Neutrophil (primary cell): Measurements from ENCODE around the gene TEAD1.

ENCODE experiments used
- H3K27ac ChIP-seq: fragments of 200-600 bp; sonication (generic); 2 replicates; pipeline ENCODE4 v1.5.1; 2016; ENCODE audit warnings: mild to moderate bottlenecking, moderate library complexity
- H3K27me3 ChIP-seq: fragments of 200-600 bp; sonication (generic); 2 replicates; pipeline ENCODE4 v1.6.0; 2016; ENCODE audit warnings: mild to moderate bottlenecking
- H3K36me3 ChIP-seq: fragments of 200-600 bp; sonication (generic); 2 replicates; pipeline ENCODE4 v1.5.1; 2017
- H3K4me1 ChIP-seq, 2 experiments: fragments of 200-600 bp in 1 of 2; sonication (generic) in 1 of 2; 1 replicate in 1 of 2; 2 replicates in 1 of 2; pipeline versions ENCODE4 v1.5.1 to v1.6.1; 2013 to 2016; ENCODE audit warnings: low read depth in 1 of 2, low read length in 1 of 2, mild to moderate bottlenecking in 1 of 2, moderate library complexity in 1 of 2; ENCODE audit not compliant: control insufficient read depth in 1 of 2, insufficient read depth in 1 of 2
- H3K4me3 ChIP-seq, 2 experiments: fragments of 200-600 bp in 1 of 2; sonication (generic) in 1 of 2; 1 replicate in 1 of 2; 2 replicates in 1 of 2; pipeline ENCODE4 v1.5.1; 2013 to 2016; ENCODE audit warnings: low read depth in 1 of 2, low read length in 1 of 2, mild to moderate bottlenecking in 1 of 2, moderate library complexity in 1 of 2
- H3K9me3 ChIP-seq: fragments of 200-600 bp; sonication (generic); 2 replicates; pipeline ENCODE4 v1.5.1; 2016
- TF ChIP-seq, protein P1 (sequence below): fragments of 200-600 bp; sonication (generic); IDR thresholded peaks from 2 replicates; pipeline ENCODE4 v1.5.1; 2016; ENCODE audit warnings: antibody characterized with exemption

TEAD1 gene

DNA sequence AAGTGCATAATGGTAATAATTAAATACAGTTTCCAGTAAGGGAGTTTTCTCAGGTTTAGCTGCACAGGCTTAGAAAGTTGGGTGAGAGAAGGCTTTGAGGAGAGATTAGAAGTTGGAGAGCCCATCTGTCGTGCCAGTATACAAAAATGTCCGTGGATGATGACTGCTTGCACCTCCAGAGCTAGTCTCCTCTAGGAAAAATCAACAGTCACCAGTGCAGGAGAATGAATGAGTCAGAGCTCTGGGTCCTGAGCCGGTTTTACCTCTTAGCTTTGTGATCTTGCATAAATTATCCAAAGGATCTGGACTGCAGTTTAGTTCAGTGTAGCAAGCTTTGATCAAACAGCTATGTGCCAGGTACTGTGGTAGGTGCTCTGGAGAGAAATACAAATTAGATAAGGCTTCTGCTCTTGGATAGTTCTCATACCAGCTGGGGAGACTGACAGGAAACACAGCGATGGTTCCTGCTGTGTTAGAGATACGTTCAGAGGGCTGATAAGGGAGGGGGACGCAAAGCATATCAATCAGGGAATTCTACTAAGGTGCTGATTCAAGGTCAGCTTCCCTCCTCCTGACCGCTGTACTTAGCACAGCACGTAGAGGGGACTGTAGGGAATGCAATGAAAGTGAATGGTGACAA is 125.9 kb downstream of the TEAD1 start:
- H3K27me3 ChIP-seq, result peaks cover 48% of the 10 kb centered on the region
- no peaks in the 10 kb centered on the region for H3K36me3 ChIP-seq
- H3K9me3 ChIP-seq, result no peaks in the 10 kb centered on the region
- no peaks in the 10 kb centered on the region for H3K4me1 ChIP-seq
- TF ChIP-seq, protein P1, sequence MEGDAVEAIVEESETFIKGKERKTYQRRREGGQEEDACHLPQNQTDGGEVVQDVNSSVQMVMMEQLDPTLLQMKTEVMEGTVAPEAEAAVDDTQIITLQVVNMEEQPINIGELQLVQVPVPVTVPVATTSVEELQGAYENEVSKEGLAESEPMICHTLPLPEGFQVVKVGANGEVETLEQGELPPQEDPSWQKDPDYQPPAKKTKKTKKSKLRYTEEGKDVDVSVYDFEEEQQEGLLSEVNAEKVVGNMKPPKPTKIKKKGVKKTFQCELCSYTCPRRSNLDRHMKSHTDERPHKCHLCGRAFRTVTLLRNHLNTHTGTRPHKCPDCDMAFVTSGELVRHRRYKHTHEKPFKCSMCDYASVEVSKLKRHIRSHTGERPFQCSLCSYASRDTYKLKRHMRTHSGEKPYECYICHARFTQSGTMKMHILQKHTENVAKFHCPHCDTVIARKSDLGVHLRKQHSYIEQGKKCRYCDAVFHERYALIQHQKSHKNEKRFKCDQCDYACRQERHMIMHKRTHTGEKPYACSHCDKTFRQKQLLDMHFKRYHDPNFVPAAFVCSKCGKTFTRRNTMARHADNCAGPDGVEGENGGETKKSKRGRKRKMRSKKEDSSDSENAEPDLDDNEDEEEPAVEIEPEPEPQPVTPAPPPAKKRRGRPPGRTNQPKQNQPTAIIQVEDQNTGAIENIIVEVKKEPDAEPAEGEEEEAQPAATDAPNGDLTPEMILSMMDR, result no peak
- no peak overlapping the region for H3K4me3 ChIP-seq
- H3K27ac ChIP-seq, result no peak overlapping the region

DNA sequence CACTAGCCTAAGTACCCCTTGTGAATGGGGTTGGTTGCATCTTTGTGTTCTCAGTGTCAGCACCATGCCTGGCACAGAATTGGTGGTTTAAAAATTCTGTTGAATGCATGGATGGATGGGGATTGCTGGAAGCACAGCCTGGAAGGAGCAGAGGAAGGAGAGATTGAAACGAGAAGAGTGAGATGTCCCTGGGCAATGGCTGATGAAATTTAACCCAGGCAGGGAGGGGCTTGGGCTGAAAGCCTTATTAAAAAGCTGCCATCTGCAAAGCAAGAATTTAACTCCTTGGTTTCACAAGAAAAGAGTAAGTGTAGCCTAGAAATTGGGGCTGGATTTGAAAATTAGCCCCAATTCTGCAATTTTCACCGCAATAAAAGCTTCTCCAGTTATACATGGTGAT is 126.7 kb downstream of the TEAD1 start:
- Histone ChIP-seq H3K27me3 (peaks cover 48% of the 10 kb centered on the region), H3K36me3 (no peaks in the 10 kb centered on the region), H3K27ac (no peak overlapping the region), H3K4me3 (no peak overlapping the region), H3K4me1 (no peaks in the 10 kb centered on the region), H3K9me3 (no peaks in the 10 kb centered on the region)
- TF ChIP-seq, protein P1, result no peak

DNA sequence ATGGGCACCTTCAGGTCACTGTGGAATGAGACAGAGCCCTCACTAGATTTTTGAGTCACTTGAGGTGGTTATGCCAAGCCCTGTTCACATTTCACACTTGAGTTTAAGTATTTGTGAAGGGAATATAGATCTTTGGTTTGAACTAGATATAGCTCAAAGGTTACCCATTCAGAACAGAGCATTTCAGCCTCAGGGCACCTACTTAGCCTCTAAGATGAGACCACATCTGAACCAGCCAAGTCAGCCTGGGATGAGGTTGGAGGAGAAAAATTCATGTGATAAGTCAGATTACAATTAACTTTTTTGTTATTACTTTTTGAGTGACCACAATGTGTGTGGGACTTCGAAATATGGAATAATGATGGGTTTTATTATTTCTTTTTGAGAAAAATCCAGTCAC is 127.8 kb downstream of the TEAD1 start:
- TF ChIP-seq, protein P1, result no peak
- H3K4me3 ChIP-seq, result no peak overlapping the region
- no peaks in the 10 kb centered on the region for H3K4me1 ChIP-seq
- H3K27ac ChIP-seq, result no peak overlapping the region
- H3K36me3 ChIP-seq, result no peaks in the 10 kb centered on the region
- H3K27me3 ChIP-seq, result peaks cover 48% of the 10 kb centered on the region
- H3K9me3 ChIP-seq, result no peaks in the 10 kb centered on the region

DNA sequence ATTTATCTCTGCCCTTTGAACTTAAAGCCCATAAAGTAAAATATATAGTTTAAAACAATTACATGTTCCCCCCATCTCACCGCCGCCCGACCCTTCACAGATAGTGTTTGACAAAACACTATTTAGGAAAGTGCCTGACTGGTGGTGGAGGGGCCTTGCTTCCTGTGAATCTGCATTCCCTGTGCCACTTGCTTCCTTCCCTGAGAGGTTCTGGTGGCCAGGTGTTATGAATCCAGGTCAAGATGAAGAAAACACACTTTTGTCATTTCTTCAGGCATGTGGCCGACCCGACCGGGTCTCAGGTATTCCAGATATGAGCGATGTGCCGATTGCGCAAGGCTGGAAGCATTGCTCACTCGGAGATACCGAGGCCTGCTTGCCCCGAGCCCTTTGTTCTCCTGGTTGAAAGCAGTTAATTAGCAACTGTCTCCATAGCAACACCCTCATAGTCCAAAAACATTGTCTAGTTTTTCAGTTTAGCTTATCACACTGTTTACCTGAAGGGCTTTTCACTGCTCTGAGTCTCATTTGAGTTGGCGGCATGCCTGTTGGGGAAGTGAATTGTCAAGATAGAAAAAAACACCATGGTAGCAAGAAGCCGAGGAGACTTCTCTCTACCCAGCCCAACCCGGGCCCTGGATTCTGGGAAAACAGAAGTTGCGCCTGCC is 128.3 kb downstream of the TEAD1 start:
- Histone ChIP-seq H3K4me1 (no peaks in the 10 kb centered on the region), H3K27ac (no peak overlapping the region), H3K27me3 (peaks cover 48% of the 10 kb centered on the region), H3K36me3 (no peaks in the 10 kb centered on the region), H3K9me3 (no peaks in the 10 kb centered on the region), H3K4me3 (no peak overlapping the region)
- TF ChIP-seq, protein P1, result no peak

DNA sequence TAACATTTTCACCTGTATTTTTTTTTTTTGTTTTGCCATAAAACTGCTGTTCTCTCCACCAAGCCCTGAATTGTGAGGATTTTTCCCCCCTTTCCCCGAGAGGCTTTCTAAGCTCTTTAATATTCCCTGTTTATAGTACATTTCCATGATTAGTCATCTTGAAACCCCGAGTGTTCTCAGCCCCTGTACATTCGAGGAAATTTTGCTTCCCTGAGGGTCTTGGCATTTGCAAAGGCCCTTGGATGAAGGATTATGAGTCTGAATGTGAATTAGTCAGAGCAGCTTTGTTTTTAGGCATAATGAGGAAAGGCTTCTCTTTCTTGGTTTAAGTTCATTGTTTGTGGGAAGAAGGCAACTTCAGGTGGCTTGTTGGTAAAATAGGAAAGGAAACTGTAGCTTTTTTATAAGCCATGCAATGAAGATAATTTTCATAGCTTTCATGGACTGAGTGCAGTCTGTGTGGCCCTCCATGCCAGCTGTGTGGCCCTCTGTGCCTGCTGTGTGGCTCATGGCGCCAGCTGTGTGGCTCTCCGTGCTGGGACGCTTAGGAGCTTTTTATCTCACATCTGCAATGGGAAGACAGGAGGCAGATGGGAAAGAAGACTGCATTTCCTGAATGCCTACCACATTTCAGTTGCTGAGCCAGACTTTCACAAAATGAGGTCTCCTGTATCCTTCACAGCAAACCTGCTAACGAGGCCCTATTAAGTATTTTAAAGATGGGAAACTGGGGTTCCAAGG is 129.0 kb downstream of the TEAD1 start:
- Histone ChIP-seq H3K36me3 (no peaks in the 10 kb centered on the region), H3K27ac (no peak overlapping the region), H3K9me3 (no peaks in the 10 kb centered on the region), H3K4me3 (no peak overlapping the region), H3K27me3 (peaks cover 45% of the 10 kb centered on the region), H3K4me1 (no peaks in the 10 kb centered on the region)
- TF ChIP-seq, protein P1, result no peak
